A549 (cell line): ENCODE data around the gene C1orf167. TPM values are rescaled to one million over a fixed set of nuclear protein-coding genes. Genes with fewer than 3 reads are reported as not detected.

ENCODE experiments used
- ATAC-seq, 2 experiments: fragments of 200-7000 bp in 1 of 2; fragments of >200 bp in 1 of 2; cut with Nextera tagmentation in 1 of 2; cut with Tn5 transposase in 1 of 2; 3 replicates each; pipeline versions ENCODE4 v1.8.0 to v1.9.1; 2018 to 2020; ENCODE audit warnings: mild to moderate bottlenecking in 1 of 2, moderate library complexity in 1 of 2
- CTCF ChIA-PET: fragments of 300-600 bp; sonication (Branson Sonifier 250); formaldehyde crosslinking; extraction: SDS; loops from one replicate; lab custom pipeline; 2021; ENCODE audit warnings: antibody characterized with exemption, inconsistent platforms; lab: Yijun Ruan, JAX
- POLR2A ChIA-PET: fragments of 350-600 bp; formaldehyde crosslinking; extraction: SDS; loops from one replicate; lab custom pipeline; 2021; ENCODE audit warnings: antibody characterized with exemption, inconsistent platforms; lab: Yijun Ruan, JAX
- DNase-seq, 2 experiments: peaks; one replicate each; pipeline versions ENCODE4 v3.0.0 to v3.0.0-alpha.2; 2011 to 2016; ENCODE audit warnings: low read depth in 1 of 2, low spot score in 1 of 2
- FAIRE-seq: peaks from 2 replicates; lab custom pipeline; 2011; peaks lifted over from hg19 to GRCh38; lab: Jason Lieb, UNC
- H3K27ac ChIP-seq, 2 experiments: fragments of >200 bp; sonication (Bioruptor Twin); formaldehyde crosslinking; 3 replicates each; pipeline ENCODE4 v1.5.1; 2016 to 2017
- H3K4me1 ChIP-seq: fragments of >200 bp; sonication (Bioruptor Twin); formaldehyde crosslinking; 3 replicates; pipeline ENCODE4 v1.6.1; 2016
- H3K4me2 ChIP-seq: fragments of >200 bp; sonication (Bioruptor Twin); formaldehyde crosslinking; 3 replicates; pipeline ENCODE4 v1.6.1; 2016
- H3K4me3 ChIP-seq: fragments of >200 bp; sonication (Bioruptor Twin); formaldehyde crosslinking; 3 replicates; pipeline ENCODE4 v1.5.1; 2016
- H3K9me3 ChIP-seq: fragments of >200 bp; sonication (Bioruptor Twin); formaldehyde crosslinking; 3 replicates; pipeline ENCODE4 v1.6.1; 2016
- ATOH8 ChIP-seq: fragments of 250-450 bp; sonication (Bioruptor Pico); IDR thresholded peaks from 2 replicates; pipeline ENCODE4 v1.5.0; 2020; ENCODE audit warnings: low read depth, mild to moderate bottlenecking, moderate library complexity
- BCL3 ChIP-seq: fragments of >200 bp; sonication (Bioruptor Twin); formaldehyde crosslinking; IDR thresholded peaks from 3 replicates; pipeline ENCODE4 v1.6.1; 2016
- CBX8 ChIP-seq: fragments of 200-600 bp; sonication (generic); IDR thresholded peaks from 2 replicates; pipeline ENCODE4 v1.6.1; 2016
- EHMT2 ChIP-seq: fragments of 200-600 bp; sonication (generic); IDR thresholded peaks from 2 replicates; pipeline ENCODE4 v1.6.1; 2016; ENCODE audit warnings: antibody characterized with exemption, low read depth, mild to moderate bottlenecking, moderate library complexity
- ELK1 ChIP-seq: fragments of 150-350 bp; IDR thresholded peaks from 2 replicates; pipeline ENCODE4 v1.6.1; 2014; ENCODE audit warnings: low read depth, mild to moderate bottlenecking, low read length
- FOXS1 ChIP-seq: fragments of 250-450 bp; sonication (Bioruptor Pico); IDR thresholded peaks from 2 replicates; pipeline ENCODE4 v1.5.0; 2020; ENCODE audit warnings: mild to moderate bottlenecking, moderate library complexity
- GATA3 ChIP-seq: IDR thresholded peaks from 2 replicates; pipeline ENCODE4 v1.6.1; 2012; ENCODE audit warnings: borderline replicate concordance
- HMGXB4 ChIP-seq: fragments of 250-450 bp; sonication (Bioruptor Pico); IDR thresholded peaks from 2 replicates; pipeline ENCODE4 v1.5.0; 2021; ENCODE audit warnings: mild to moderate bottlenecking, moderate library complexity, borderline replicate concordance
- HOXA7 ChIP-seq: fragments of 250-450 bp; sonication (Bioruptor Pico); IDR thresholded peaks from 2 replicates; pipeline ENCODE4 v1.5.0; 2020; ENCODE audit warnings: mild to moderate bottlenecking, moderate library complexity
- KDM5A ChIP-seq: fragments of 200-600 bp; sonication (generic); IDR thresholded peaks from 2 replicates; pipeline ENCODE4 v1.6.1; 2016; ENCODE audit warnings: antibody characterized with exemption, mild to moderate bottlenecking
- MAFK ChIP-seq: fragments of 450-650 bp; IDR thresholded peaks from 2 replicates; pipeline ENCODE4 v1.6.1; 2014; ENCODE audit not compliant: partially characterized antibody
- MAX ChIP-seq: IDR thresholded peaks from 2 replicates; pipeline ENCODE4 v1.6.1; 2012
- MAZ ChIP-seq: fragments of 150-350 bp; IDR thresholded peaks from 2 replicates; pipeline ENCODE4 v1.6.1; 2014; ENCODE audit warnings: antibody characterized with exemption, low read depth, low read length, borderline replicate concordance
- PBX3 ChIP-seq: IDR thresholded peaks from 2 replicates; pipeline ENCODE4 v1.6.1; 2012
- POLR2AphosphoS2 ChIP-seq: conservative IDR thresholded peaks from 2 replicates; pipeline ENCODE4 v1.6.1; 2012; ENCODE audit warnings: low read length, improper control_type of control experiment, inconsistent platforms
- SMC3 ChIP-seq: fragments of >200 bp; sonication (Bioruptor Twin); formaldehyde crosslinking; IDR thresholded peaks from 3 replicates; pipeline ENCODE4 v1.6.1; 2018; ENCODE audit warnings: inconsistent platforms
- SREBF2 ChIP-seq: fragments of 450-650 bp; IDR thresholded peaks from 2 replicates; pipeline ENCODE4 v1.6.1; 2014; ENCODE audit warnings: mild to moderate bottlenecking, moderate library complexity
- TFCP2L1 ChIP-seq: fragments of 250-450 bp; sonication (Bioruptor Pico); IDR thresholded peaks from 2 replicates; pipeline ENCODE4 v1.5.0; 2021; ENCODE audit warnings: mild to moderate bottlenecking
- USF2 ChIP-seq: fragments of 450-650 bp; IDR thresholded peaks from 2 replicates; pipeline ENCODE4 v1.6.1; 2014; ENCODE audit warnings: antibody characterized with exemption
- WGBS: methylation state at CpG from one replicate; pipeline ENCODE4 v1.1.6; 2017; ENCODE audit errors: missing lambda C conversion rate; 5-methylcytosine and 5-hydroxymethylcytosine counted together
- polyA plus RNA-seq, 4 experiments: library from polyadenylated mRNA; depleted of rRNA in 3 of 4; stranded (reverse); fragments of >200 nt; fragmentation: RNase III in 1 of 4; extraction: RNeasy Plus Mini Kit Qiagen cat#74134 plus additional on column Dnase treatment in 1 of 4; gene quantifications; 2 replicates in 3 of 4; 3 replicates in 1 of 4; pipeline ENCODE4 v1.2.3, GENCODE V29; 2011 to 2017

The C1orf167 gene
- polyA plus RNA-seq, 2 of the 4 experiments (the other 2 are of a cell fraction) = not detected

GRCh38 chr1:11778844-11779623, 17.0 kb downstream of the C1orf167 start:
- DNase-seq = no peak
- Histone ChIP-seq H3K27ac (no peak overlapping the region), H3K4me1 (no peaks in the 10 kb centered on the region), H3K4me3 (no peak overlapping the region), H3K9me3 (no peaks in the 10 kb centered on the region)
- FAIRE-seq = no peak
- ChIA-PET POLR2A (no interaction called here), CTCF (no interaction called here)
- WGBS = 72% methylated on average over 10 of the region's 15 CpGs
- no peak for ATAC-seq
- TF ChIP-seq HMGXB4 = no peak
- no peak for TF ChIP-seq CBX8
- no peak for TF ChIP-seq MAX
- no peak for TF ChIP-seq SMC3
- no peak for TF ChIP-seq TFCP2L1 (CRISPR knock-in tag)
- no peak for TF ChIP-seq SREBF2
- no peak for TF ChIP-seq POLR2AphosphoS2
- no peak for TF ChIP-seq ATOH8 (CRISPR knock-in tag)
- TF ChIP-seq PBX3 = no peak
- TF ChIP-seq FOXS1 = no peak
- TF ChIP-seq KDM5A = no peak
- TF ChIP-seq MAZ = no peak
- no peak for TF ChIP-seq EHMT2
- TF ChIP-seq GATA3 = no peak
- TF ChIP-seq, all 56 proteins: peak for 0
- H3K4me2 ChIP-seq = no peak overlapping the region

- H3K4me3 ChIP-seq = no peak overlapping the region
- DNase-seq = no peak
- no peak for ATAC-seq
- no peaks in the 10 kb centered on the region for H3K9me3 ChIP-seq
- ChIA-PET POLR2A (no interaction called here), CTCF (no interaction called here)
- H3K27ac ChIP-seq = no peak overlapping the region
- FAIRE-seq = no peak
- no peak overlapping the region for H3K4me2 ChIP-seq
- 84% methylated on average over 4 of the region's 13 CpGs for WGBS
- H3K4me1 ChIP-seq = no peaks in the 10 kb centered on the region
- TF ChIP-seq HOXA7 (CRISPR knock-in tag) = no peak
- TF ChIP-seq ELK1 = no peak
- TF ChIP-seq USF2 = no peak
- TF ChIP-seq POLR2AphosphoS2 = no peak
- no peak for TF ChIP-seq BCL3
- no peak for TF ChIP-seq MAFK
Measured at GRCh38 chr1:11779715-11780379, 17.9 kb downstream of the C1orf167 start.
